Left forelimb (tissue), 1 donor: ENCODE data around the gene ODAD4.
"Not testable (repeated sequence)": the region's sequence is repeated elsewhere in the genome, so short reads cannot be mapped to it uniquely, and the experiment has no call there.

Experiments
- DNase-seq: peaks from one replicate; pipeline ENCODE4 v3.0.0-alpha.2; 2018; ENCODE audit warnings: low spot score

Gene ODAD4

GRCh38 chr17:41914358-41914766 is 16.1 kb upstream of the ODAD4 start:
- DNase-seq, result no peak

GRCh38 chr17:41915020-41915419 is 15.4 kb upstream of the ODAD4 start:
- no peak for DNase-seq

GRCh38 chr17:41915566-41915965 is 14.9 kb upstream of the ODAD4 start:
- no peak for DNase-seq

GRCh38 chr17:41917192-41917591 is 13.2 kb upstream of the ODAD4 start:
- no peak for DNase-seq

GRCh38 chr17:41917679-41918313 is 12.6 kb upstream of the ODAD4 start:
- peak; percentile 73 for DNase-seq

- DNase-seq, result peak; percentile 99
Observed at GRCh38 chr17:41918314-41919164, 11.9 kb upstream of the ODAD4 start, which contains the start of gene ACLY. TSS of gene ACLY (minus strand) at chr17:41918951. CDS start at chr17:41913873, 5,078 bp downstream.

- DNase-seq, result no peak
Observed at GRCh38 chr17:41919165-41919817, 11.1 kb upstream of the ODAD4 start.

- no peak for DNase-seq
Observed at GRCh38 chr17:41919840-41920579, 10.4 kb upstream of the ODAD4 start.

- DNase-seq, result no peak
Observed at GRCh38 chr17:41920580-41920955, 9.8 kb upstream of the ODAD4 start.

GRCh38 chr17:41925991-41926590 is 4.3 kb upstream of the ODAD4 start:
- no peak for DNase-seq

- DNase-seq, result no peak
Observed at GRCh38 chr17:41928693-41929251, 1.6 kb upstream of the ODAD4 start.

GRCh38 chr17:41930833-41931156 is 378 bp downstream of the ODAD4 start:
- DNase-seq, result not testable (repeated sequence)

- not testable (repeated sequence) for DNase-seq
Observed at GRCh38 chr17:41931715-41932114, 1.3 kb downstream of the ODAD4 start.

GRCh38 chr17:41932816-41933389 is 2.5 kb downstream of the ODAD4 start:
- no peak for DNase-seq

GRCh38 chr17:41935641-41936040 is 5.2 kb downstream of the ODAD4 start:
- no peak for DNase-seq

GRCh38 chr17:41937970-41938954 is 7.8 kb downstream of the ODAD4 start:
- DNase-seq, result no peak

GRCh38 chr17:41939044-41939692 is 8.8 kb downstream of the ODAD4 start:
- no peak for DNase-seq

GRCh38 chr17:41939693-41940090 is 9.3 kb downstream of the ODAD4 start:
- no peak for DNase-seq

GRCh38 chr17:41941168-41941567 is 10.8 kb downstream of the ODAD4 start:
- DNase-seq, result no peak
